Ovary (tissue), 3 donors: Measurements from ENCODE around the gene ADA.

Experiments used
- CTCF ChIP-seq, 3 donors: fragments of 450-650 bp in 2 of 3; fragments of 200-600 bp in 1 of 3; IDR thresholded peaks; one replicate each; pipeline versions ENCODE4 v1.5.1 to v1.8.0; 2016 to 2022; ENCODE audit warnings: antibody characterized with exemption in 3 of 3, mild to moderate bottlenecking in 1 of 3
- EP300 ChIP-seq: sonication (generic); formaldehyde crosslinking; IDR thresholded peaks from one replicate; pipeline ENCODE4 v1.6.1; 2017; ENCODE audit warnings: antibody characterized with exemption
- POLR2A ChIP-seq: fragments of 450-650 bp; IDR thresholded peaks from one replicate; pipeline ENCODE4 v1.6.1; 2017; ENCODE audit warnings: antibody characterized with exemption, mild to moderate bottlenecking, moderate library complexity
- donor health status: DM: no; HTN: no; CAD: no.

GRCh38 chr20:44653546-44653945 lies 2.0 kb upstream of the ADA start:
- TF ChIP-seq CTCF (IDR thresholded peaks at IDR 0.05) (no peak), POLR2A (no peak), EP300 (no peak)
